PC-9 (cell line): Measurements from ENCODE around the gene KCNAB3.

Experiments used
- EZH2 ChIP-seq: fragments of 200-600 bp; sonication (generic); IDR thresholded peaks from 2 replicates; pipeline ENCODE4 v1.8.0; 2017; ENCODE audit warnings: antibody characterized with exemption, low read depth
- TF ChIP-seq, protein P1 (sequence below): fragments of 200-600 bp; sonication (generic); conservative IDR thresholded peaks from 2 replicates; pipeline ENCODE4 v1.6.1; 2017; ENCODE audit warnings: mixed run types, antibody characterized with exemption, mild to moderate bottlenecking, moderate library complexity

GRCh38 chr17:7915179-7915610 is 14.5 kb downstream of the KCNAB3 start:
- TF ChIP-seq, protein P1, sequence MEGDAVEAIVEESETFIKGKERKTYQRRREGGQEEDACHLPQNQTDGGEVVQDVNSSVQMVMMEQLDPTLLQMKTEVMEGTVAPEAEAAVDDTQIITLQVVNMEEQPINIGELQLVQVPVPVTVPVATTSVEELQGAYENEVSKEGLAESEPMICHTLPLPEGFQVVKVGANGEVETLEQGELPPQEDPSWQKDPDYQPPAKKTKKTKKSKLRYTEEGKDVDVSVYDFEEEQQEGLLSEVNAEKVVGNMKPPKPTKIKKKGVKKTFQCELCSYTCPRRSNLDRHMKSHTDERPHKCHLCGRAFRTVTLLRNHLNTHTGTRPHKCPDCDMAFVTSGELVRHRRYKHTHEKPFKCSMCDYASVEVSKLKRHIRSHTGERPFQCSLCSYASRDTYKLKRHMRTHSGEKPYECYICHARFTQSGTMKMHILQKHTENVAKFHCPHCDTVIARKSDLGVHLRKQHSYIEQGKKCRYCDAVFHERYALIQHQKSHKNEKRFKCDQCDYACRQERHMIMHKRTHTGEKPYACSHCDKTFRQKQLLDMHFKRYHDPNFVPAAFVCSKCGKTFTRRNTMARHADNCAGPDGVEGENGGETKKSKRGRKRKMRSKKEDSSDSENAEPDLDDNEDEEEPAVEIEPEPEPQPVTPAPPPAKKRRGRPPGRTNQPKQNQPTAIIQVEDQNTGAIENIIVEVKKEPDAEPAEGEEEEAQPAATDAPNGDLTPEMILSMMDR: no peak
- TF ChIP-seq EZH2: no peak
